ENCODE measurements around the gene ACYP1. TPM values are rescaled to one million over a fixed set of nuclear protein-coding genes. Genes with fewer than 3 reads are reported as not detected.

The ACYP1 gene
- total and polyA plus RNA-seq, 2 experiments from 2014 or later, result 41.3 to 61.5 TPM

DNA sequence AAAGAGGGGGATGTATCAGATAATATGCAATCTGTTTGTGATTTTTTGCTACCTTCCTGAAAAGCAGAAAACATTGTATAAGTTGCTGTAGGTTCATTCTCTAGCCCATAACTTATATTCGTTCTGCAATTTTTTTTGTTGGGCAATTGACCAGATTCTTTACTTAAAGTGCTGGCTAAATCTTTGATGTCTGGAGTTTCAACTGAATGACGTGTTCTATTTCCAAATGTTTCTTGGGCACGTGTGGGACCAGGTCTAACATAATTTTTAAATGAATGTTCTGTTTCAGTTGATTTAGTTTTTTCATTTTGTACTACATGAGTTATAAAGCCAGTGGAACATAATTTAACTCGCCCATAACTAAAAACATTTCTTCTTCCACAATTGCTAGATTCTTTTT lies 16.3 kb downstream of the ACYP1 start:
- TF ChIP-seq, protein P1, sequence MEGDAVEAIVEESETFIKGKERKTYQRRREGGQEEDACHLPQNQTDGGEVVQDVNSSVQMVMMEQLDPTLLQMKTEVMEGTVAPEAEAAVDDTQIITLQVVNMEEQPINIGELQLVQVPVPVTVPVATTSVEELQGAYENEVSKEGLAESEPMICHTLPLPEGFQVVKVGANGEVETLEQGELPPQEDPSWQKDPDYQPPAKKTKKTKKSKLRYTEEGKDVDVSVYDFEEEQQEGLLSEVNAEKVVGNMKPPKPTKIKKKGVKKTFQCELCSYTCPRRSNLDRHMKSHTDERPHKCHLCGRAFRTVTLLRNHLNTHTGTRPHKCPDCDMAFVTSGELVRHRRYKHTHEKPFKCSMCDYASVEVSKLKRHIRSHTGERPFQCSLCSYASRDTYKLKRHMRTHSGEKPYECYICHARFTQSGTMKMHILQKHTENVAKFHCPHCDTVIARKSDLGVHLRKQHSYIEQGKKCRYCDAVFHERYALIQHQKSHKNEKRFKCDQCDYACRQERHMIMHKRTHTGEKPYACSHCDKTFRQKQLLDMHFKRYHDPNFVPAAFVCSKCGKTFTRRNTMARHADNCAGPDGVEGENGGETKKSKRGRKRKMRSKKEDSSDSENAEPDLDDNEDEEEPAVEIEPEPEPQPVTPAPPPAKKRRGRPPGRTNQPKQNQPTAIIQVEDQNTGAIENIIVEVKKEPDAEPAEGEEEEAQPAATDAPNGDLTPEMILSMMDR (IDR thresholded peaks at IDR 0.05; ENCODE audit: low read depth, low read length), result no peak
- H3K27me3 ChIP-seq, result no peaks in the 10 kb centered on the region

DNA sequence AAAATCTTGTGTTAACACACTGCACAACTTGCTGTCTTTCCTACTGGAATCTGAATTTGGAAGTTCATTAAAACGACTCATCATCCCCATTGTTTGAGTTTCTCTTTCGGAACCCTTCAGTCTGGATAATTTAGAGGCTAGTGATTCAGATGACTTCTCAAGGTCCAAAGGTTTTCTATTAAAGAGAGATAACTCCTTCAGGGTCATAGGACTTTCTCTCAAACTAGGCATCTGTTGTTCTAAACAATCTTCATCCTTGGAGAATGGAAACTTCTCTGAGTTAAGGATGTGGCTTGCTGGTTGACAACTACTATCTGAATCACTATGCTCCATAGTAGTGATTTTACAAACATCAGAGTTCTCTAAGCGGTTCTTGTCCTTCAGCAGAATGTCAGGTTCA lies 16.9 kb downstream of the ACYP1 start:
- Histone ChIP-seq H3K36me3 (peaks cover under 1% of the 10 kb centered on the region), H3K9me3 (ENCODE audit: low read depth) (no peaks in the 10 kb centered on the region), H3K27me3 (no peaks in the 10 kb centered on the region), H3K4me1 (ENCODE audit: low read depth) (no peaks in the 10 kb centered on the region), H3K27ac (no peak overlapping the region), H3K4me3 (no peak overlapping the region)
- no peak for DNase-seq (ENCODE audit: low read depth in 1 of 2, low spot score in 1 of 2)
- TF ChIP-seq, protein P1 (IDR thresholded peaks at IDR 0.05; ENCODE audit: low read depth, low read length), result no peak

More for the DNA sequence above, 16.3 kb downstream of the ACYP1 start:
- no peaks in the 10 kb centered on the region for H3K9me3 ChIP-seq (ENCODE audit: low read depth)
- H3K36me3 ChIP-seq, result no peaks in the 10 kb centered on the region
- no peak overlapping the region for H3K4me3 ChIP-seq
- no peak for DNase-seq (ENCODE audit: low read depth in 1 of 2, low spot score in 1 of 2)
- no peaks in the 10 kb centered on the region for H3K4me1 ChIP-seq (ENCODE audit: low read depth)
- no peak overlapping the region for H3K27ac ChIP-seq

DNA sequence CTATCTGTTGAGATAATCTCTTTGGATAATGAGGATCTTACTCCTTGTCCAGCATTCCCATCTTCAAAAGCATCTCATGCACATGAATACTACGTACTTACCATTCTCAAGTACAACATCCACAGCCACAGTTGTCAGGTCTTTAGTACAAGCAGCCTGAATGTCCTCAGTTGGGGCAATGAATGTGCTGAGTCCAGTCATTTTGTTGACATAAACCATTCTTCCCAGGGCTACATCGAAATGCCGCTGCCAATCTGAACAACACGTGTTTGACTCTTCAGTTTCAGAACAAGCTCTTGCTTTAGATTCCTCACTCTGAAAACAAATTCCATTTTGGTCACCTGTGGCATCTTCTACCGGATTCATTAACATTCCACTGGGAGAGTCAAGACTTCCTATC lies 17.5 kb downstream of the ACYP1 start:
- TF ChIP-seq, protein P1 (IDR thresholded peaks at IDR 0.05; ENCODE audit: low read depth, low read length), result no peak
- Histone ChIP-seq H3K4me1 (ENCODE audit: low read depth) (no peaks in the 10 kb centered on the region), H3K36me3 (peaks cover 5% of the 10 kb centered on the region), H3K27me3 (no peaks in the 10 kb centered on the region), H3K4me3 (no peak overlapping the region), H3K27ac (no peak overlapping the region), H3K9me3 (ENCODE audit: low read depth) (no peaks in the 10 kb centered on the region)
- no peak for DNase-seq (ENCODE audit: low read depth in 1 of 2, low spot score in 1 of 2)

DNA sequence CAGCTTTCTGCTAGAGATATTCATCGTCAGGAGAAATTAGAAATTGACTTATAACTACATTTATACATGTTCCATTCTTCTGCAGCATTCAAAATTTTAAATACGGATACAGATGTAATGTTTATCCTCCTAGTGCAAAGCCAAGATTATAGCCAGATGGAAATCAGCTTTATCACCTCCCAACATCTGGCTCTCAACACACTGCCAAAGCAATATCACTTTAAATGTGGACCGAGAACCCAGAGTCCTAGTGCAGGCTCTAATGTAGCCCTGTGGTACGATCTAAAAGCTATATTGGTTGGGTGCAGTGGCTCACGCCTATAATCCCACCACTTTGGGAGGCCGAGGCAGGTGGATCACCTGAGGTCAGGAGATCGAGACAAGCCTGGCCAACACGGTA lies 19.1 kb downstream of the ACYP1 start:
- Histone ChIP-seq H3K27ac (no peak overlapping the region), H3K36me3 (peaks cover 5% of the 10 kb centered on the region), H3K9me3 (ENCODE audit: low read depth) (no peaks in the 10 kb centered on the region), H3K27me3 (no peaks in the 10 kb centered on the region), H3K4me1 (ENCODE audit: low read depth) (no peaks in the 10 kb centered on the region), H3K4me3 (no peak overlapping the region)
- TF ChIP-seq, protein P1 (IDR thresholded peaks at IDR 0.05; ENCODE audit: low read depth, low read length), result no peak
- no peak for DNase-seq (ENCODE audit: low read depth in 1 of 2, low spot score in 1 of 2)

DNA sequence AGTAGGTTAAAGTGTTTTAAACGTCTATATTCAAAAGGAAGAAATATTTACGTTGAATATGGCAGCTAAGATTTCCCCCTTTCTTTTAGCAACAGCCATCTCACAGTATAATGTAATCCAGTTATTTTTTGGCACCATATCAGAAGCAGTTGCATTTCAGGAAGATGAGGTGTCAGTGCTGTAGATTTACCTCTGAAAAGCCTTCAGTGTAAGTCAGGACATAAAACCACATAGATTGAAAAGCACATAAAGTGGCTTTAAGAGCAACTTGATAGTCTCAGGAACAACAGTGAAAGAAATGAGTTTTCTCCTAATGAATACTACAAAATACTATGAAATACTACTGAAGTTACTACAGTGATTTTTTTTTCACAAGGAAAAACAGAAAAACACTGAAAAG lies 19.5 kb downstream of the ACYP1 start:
- TF ChIP-seq, protein P1 (IDR thresholded peaks at IDR 0.05; ENCODE audit: low read depth, low read length), result no peak
- no peaks in the 10 kb centered on the region for H3K9me3 ChIP-seq (ENCODE audit: low read depth)
- no peaks in the 10 kb centered on the region for H3K4me1 ChIP-seq (ENCODE audit: low read depth)
- no peaks in the 10 kb centered on the region for H3K27me3 ChIP-seq
- H3K36me3 ChIP-seq, result peaks cover 5% of the 10 kb centered on the region
- peak in 1 of 2 donors; percentile 60 for DNase-seq (ENCODE audit: low read depth in 1 of 2, low spot score in 1 of 2)
- H3K27ac ChIP-seq, result no peak overlapping the region
- H3K4me3 ChIP-seq, result no peak overlapping the region

DNA sequence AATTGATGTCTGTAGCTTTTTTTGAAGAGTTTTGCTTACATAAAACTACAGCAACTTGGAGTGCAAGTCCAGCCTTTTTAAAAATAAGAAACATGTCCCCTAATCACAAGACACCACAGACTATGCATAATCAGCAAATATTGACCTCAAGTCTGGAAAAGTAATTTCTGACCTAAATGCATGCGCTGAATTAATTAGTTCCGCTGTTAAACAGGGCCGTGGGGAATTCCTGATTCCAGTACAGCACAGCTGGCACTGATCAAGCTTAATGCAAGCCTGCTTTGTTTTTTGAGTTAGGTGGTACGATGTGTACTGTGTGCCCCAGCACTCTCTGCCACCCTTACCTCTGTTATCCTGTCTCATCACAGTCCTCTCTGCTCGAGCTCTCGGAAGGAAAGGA lies 21.8 kb downstream of the ACYP1 start:
- Histone ChIP-seq H3K4me1 (ENCODE audit: low read depth) (no peaks in the 10 kb centered on the region), H3K27ac (no peak overlapping the region)
- DNase-seq (ENCODE audit: low read depth in 1 of 2, low spot score in 1 of 2), result no peak

More for the DNA sequence above, 21.8 kb downstream of the ACYP1 start:
- Histone ChIP-seq H3K9me3 (ENCODE audit: low read depth) (no peaks in the 10 kb centered on the region), H3K36me3 (peaks cover 8% of the 10 kb centered on the region), H3K27me3 (no peaks in the 10 kb centered on the region), H3K4me3 (no peak overlapping the region)
- TF ChIP-seq, protein P1 (IDR thresholded peaks at IDR 0.05; ENCODE audit: low read depth, low read length), result no peak
